HL-60 (cell line): ENCODE data around the gene TPST1.
A peak's percentile ranks its signal among the peaks of the same experiment; 100 is the strongest.

Source experiments
- DNase-seq, 2 experiments: peaks; one replicate each; pipeline ENCODE4 v3.0.0-alpha.2; 2010 to 2020; ENCODE audit warnings: low read depth in 1 of 2, low spot score in 1 of 2
- H3K27ac ChIP-seq: fragments of 250-450 bp; sonication (Bioruptor Pico); replicated peaks from 2 replicates; pipeline ENCODE4 v1.5.1; 2020; ENCODE audit warnings: mild to moderate bottlenecking, moderate library complexity
- H3K27me3 ChIP-seq: fragments of 250-450 bp; sonication (Bioruptor Pico); 2 replicates; pipeline ENCODE4 v1.5.1; 2021; ENCODE audit warnings: mild to moderate bottlenecking, moderate library complexity; ENCODE audit not compliant: insufficient read depth, poor library complexity, severe bottlenecking
- H3K4me3 ChIP-seq: replicated peaks from 2 replicates; pipeline ENCODE4 v1.5.1; 2011; ENCODE audit warnings: mild to moderate bottlenecking, control low read depth, low read length; ENCODE audit not compliant: insufficient read depth
- GABPA ChIP-seq: IDR thresholded peaks from 2 replicates; pipeline ENCODE4 v1.6.1; 2012; ENCODE audit warnings: low read depth
- POLR2AphosphoS5 ChIP-seq: IDR thresholded peaks from 2 replicates; pipeline ENCODE4 v1.6.1; 2012; ENCODE audit warnings: low read depth
- SPI1 ChIP-seq: IDR thresholded peaks from 2 replicates; pipeline ENCODE4 v1.6.1; 2012; ENCODE audit warnings: low read depth, mild to moderate bottlenecking, borderline replicate concordance
- TF ChIP-seq, protein P1 (sequence below): IDR thresholded peaks from one replicate; pipeline ENCODE4 v1.5.1; 2011; ENCODE audit warnings: low read length, control low read depth, inconsistent platforms; ENCODE audit not compliant: insufficient read depth
- TF ChIP-seq, protein P2 (sequence below): IDR thresholded peaks from 2 replicates; pipeline ENCODE4 v1.6.1; 2012; ENCODE audit warnings: low read depth; ENCODE audit not compliant: insufficient replicate concordance

TPST1 gene

DNA sequence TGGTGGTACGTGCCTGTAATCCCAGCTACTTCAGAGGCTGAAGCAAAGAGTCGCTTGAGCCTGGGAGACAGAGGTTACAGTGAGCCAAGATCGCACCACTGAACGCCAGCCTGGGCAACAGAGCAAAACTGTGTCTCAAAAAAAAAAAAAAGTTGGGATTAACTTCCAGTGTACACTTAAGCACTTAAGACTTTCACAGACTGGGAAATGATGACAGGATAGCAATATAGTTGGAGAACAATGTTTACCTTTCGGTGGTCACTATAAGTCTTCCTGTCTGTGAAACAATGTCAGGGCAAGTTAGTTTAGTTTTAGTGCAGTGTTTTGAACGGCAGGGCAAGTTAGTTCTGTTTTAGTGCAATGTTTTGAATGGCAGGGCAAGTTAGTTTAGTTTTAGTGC lies 130.2 kb downstream of the TPST1 start:
- DNase-seq: no peak
- TF ChIP-seq GABPA: no peak
- no peak for TF ChIP-seq SPI1
- TF ChIP-seq, protein P1, sequence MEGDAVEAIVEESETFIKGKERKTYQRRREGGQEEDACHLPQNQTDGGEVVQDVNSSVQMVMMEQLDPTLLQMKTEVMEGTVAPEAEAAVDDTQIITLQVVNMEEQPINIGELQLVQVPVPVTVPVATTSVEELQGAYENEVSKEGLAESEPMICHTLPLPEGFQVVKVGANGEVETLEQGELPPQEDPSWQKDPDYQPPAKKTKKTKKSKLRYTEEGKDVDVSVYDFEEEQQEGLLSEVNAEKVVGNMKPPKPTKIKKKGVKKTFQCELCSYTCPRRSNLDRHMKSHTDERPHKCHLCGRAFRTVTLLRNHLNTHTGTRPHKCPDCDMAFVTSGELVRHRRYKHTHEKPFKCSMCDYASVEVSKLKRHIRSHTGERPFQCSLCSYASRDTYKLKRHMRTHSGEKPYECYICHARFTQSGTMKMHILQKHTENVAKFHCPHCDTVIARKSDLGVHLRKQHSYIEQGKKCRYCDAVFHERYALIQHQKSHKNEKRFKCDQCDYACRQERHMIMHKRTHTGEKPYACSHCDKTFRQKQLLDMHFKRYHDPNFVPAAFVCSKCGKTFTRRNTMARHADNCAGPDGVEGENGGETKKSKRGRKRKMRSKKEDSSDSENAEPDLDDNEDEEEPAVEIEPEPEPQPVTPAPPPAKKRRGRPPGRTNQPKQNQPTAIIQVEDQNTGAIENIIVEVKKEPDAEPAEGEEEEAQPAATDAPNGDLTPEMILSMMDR: no peak
- Histone ChIP-seq H3K27ac (no peak overlapping the region), H3K4me3 (no peak overlapping the region), H3K27me3 (no peaks in the 10 kb centered on the region)

DNA sequence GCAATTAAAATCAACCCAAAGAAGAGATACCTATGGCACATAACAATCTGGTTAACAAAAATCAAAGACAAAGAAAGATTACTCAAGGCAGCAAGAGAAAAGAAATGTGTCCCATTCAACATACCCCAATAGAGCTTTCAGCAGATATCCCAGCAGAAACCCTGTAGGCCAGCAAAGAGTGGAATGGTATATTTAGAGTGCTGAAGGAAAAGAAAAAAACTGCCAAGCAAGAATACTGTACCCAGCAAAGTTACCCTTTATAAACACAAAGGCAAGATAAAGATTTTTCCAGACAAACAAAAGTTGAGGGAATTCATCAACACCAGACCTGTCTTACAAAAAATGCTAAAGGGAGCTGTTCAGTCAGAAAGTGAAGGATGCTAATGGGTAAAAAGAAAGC lies 131.6 kb downstream of the TPST1 start:
- Histone ChIP-seq H3K4me3 (no peak overlapping the region), H3K27ac (no peak overlapping the region), H3K27me3 (no peaks in the 10 kb centered on the region)
- no peak for DNase-seq
- no peak for TF ChIP-seq POLR2AphosphoS5
- no peak for TF ChIP-seq SPI1
- TF ChIP-seq, protein P2, sequence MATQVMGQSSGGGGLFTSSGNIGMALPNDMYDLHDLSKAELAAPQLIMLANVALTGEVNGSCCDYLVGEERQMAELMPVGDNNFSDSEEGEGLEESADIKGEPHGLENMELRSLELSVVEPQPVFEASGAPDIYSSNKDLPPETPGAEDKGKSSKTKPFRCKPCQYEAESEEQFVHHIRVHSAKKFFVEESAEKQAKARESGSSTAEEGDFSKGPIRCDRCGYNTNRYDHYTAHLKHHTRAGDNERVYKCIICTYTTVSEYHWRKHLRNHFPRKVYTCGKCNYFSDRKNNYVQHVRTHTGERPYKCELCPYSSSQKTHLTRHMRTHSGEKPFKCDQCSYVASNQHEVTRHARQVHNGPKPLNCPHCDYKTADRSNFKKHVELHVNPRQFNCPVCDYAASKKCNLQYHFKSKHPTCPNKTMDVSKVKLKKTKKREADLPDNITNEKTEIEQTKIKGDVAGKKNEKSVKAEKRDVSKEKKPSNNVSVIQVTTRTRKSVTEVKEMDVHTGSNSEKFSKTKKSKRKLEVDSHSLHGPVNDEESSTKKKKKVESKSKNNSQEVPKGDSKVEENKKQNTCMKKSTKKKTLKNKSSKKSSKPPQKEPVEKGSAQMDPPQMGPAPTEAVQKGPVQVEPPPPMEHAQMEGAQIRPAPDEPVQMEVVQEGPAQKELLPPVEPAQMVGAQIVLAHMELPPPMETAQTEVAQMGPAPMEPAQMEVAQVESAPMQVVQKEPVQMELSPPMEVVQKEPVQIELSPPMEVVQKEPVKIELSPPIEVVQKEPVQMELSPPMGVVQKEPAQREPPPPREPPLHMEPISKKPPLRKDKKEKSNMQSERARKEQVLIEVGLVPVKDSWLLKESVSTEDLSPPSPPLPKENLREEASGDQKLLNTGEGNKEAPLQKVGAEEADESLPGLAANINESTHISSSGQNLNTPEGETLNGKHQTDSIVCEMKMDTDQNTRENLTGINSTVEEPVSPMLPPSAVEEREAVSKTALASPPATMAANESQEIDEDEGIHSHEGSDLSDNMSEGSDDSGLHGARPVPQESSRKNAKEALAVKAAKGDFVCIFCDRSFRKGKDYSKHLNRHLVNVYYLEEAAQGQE: no peak
- TF ChIP-seq, protein P1: no peak
- no peak for TF ChIP-seq GABPA

DNA sequence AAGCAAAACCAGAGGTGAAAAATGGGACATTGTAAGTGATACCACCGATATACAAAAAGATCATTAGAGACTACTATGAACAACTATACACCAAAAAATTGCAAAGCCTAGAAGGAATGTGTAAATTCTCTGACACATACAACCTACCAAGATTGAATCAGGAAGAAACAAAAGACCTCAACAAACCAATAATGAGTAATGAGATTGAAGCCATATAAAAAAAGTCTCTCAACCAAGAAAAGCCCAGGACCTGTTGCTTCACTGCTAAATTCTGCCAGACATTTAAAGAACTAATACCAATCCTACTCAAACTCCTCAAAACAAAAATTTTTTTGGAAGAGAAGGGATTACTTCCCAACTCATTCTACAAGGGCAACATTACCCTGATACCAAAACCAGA lies 134.0 kb downstream of the TPST1 start:
- Histone ChIP-seq H3K4me3 (no peak overlapping the region), H3K27ac (no peak overlapping the region)
- TF ChIP-seq, protein P2: no peak
- TF ChIP-seq, protein P1: no peak
- TF ChIP-seq SPI1: no peak
- TF ChIP-seq POLR2AphosphoS5: no peak
- no peak for TF ChIP-seq GABPA

DNA sequence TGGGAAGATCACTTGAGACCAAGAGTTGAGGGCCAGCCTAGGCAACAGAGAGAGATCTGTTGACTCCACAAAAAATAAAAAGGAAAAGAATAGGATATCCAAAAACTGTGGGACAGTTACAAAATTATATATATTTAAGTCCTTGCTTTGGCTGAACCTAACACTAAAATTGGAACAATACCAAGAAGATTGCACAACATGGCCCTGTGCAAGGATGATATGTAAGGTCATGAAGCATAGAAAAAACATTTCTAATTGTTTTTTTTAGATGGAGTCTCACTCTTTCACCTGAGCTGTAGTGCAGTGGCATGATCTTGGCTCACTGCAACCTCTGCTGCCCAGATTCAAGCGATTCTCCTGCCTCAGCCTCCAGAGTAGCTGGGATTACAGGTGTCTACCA lies 139.0 kb downstream of the TPST1 start:
- no peak overlapping the region for H3K4me3 ChIP-seq
- TF ChIP-seq, protein P2: no peak
- no peak for TF ChIP-seq GABPA
- TF ChIP-seq, protein P1: no peak
- no peak for TF ChIP-seq POLR2AphosphoS5
- no peak for TF ChIP-seq SPI1
- peak; percentile 34 to 40 for DNase-seq
- H3K27ac ChIP-seq: no peak overlapping the region
- no peaks in the 10 kb centered on the region for H3K27me3 ChIP-seq

More for the DNA sequence above, 134.0 kb downstream of the TPST1 start:
- no peak for DNase-seq
- no peaks in the 10 kb centered on the region for H3K27me3 ChIP-seq
